ENCODE results near the gene IQSEC3. TPM values are rescaled to one million over a fixed set of nuclear protein-coding genes. Genes with fewer than 3 reads are reported as not detected.

The IQSEC3 gene
- total RNA-seq, 6 donors from 2014 or later: 2.1 to 19.0 (median 8.2) TPM

DNA sequence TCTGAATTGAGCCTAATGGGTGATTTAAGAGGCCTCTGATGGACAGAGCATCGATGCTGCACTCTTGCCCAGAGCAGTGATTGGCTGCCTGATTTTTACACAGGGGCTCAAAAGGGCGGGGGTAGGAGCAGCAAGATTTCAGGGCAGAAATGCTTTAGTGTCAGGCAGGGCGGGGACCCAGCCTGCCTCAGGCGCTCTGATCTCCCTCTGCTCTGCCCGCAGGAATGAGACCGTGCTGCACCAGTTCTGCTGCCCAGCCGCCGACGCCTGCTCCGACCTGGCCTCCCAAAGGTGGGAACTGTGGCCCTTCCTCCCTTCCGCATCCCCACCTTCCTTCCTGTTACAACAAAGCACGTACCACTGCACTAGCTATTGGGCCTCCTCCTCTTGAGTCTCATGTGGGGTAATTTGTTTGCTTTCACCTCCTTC lies 32.4 kb downstream of the IQSEC3 start:
- H3K4me3 ChIP-seq: no peak overlapping the region
- ATAC-seq (ENCODE audit: low FRiP score in 2 of 2) (no peak), DNase-seq (no peak)
- WGBS, 2 donors: 27 to 32% methylated on average over 12 of the region's 12 CpGs
- no peaks in the 10 kb centered on the region for H3K36me3 ChIP-seq
- TF ChIP-seq CTCF (IDR thresholded peaks at IDR 0.05): no peak
- TF ChIP-seq POLR2AphosphoS5 (IDR thresholded peaks at IDR 0.05): no peak
- no peak for TF ChIP-seq EP300 (IDR thresholded peaks at IDR 0.05)
- no peak for TF ChIP-seq POLR2A (IDR thresholded peaks at IDR 0.05)
- H3K27ac ChIP-seq: no peak overlapping the region
- no peaks in the 10 kb centered on the region for H3K9me3 ChIP-seq
- H3K4me1 ChIP-seq: no peaks in the 10 kb centered on the region
- H3K27me3 ChIP-seq: no peaks in the 10 kb centered on the region

- H3K27ac ChIP-seq: no peak overlapping the region
- H3K4me1 ChIP-seq: no peaks in the 10 kb centered on the region
- WGBS, 2 donors: 35 to 45% methylated on average over 13 of the region's 13 CpGs
- no peaks in the 10 kb centered on the region for H3K27me3 ChIP-seq
- DNase-seq (no peak), ATAC-seq (ENCODE audit: low FRiP score in 2 of 2) (peak in 1 of 2 donors; percentile 43)
- no peaks in the 10 kb centered on the region for H3K9me3 ChIP-seq
- no peaks in the 10 kb centered on the region for H3K36me3 ChIP-seq
- TF ChIP-seq POLR2A (IDR thresholded peaks at IDR 0.05) (no peak), CTCF (IDR thresholded peaks at IDR 0.05) (no peak), POLR2AphosphoS5 (IDR thresholded peaks at IDR 0.05) (no peak), EP300 (IDR thresholded peaks at IDR 0.05) (no peak)
- no peak overlapping the region for H3K4me3 ChIP-seq
Measured at GRCh38 chr12:99605-100004, 33.0 kb downstream of the IQSEC3 start.

DNA sequence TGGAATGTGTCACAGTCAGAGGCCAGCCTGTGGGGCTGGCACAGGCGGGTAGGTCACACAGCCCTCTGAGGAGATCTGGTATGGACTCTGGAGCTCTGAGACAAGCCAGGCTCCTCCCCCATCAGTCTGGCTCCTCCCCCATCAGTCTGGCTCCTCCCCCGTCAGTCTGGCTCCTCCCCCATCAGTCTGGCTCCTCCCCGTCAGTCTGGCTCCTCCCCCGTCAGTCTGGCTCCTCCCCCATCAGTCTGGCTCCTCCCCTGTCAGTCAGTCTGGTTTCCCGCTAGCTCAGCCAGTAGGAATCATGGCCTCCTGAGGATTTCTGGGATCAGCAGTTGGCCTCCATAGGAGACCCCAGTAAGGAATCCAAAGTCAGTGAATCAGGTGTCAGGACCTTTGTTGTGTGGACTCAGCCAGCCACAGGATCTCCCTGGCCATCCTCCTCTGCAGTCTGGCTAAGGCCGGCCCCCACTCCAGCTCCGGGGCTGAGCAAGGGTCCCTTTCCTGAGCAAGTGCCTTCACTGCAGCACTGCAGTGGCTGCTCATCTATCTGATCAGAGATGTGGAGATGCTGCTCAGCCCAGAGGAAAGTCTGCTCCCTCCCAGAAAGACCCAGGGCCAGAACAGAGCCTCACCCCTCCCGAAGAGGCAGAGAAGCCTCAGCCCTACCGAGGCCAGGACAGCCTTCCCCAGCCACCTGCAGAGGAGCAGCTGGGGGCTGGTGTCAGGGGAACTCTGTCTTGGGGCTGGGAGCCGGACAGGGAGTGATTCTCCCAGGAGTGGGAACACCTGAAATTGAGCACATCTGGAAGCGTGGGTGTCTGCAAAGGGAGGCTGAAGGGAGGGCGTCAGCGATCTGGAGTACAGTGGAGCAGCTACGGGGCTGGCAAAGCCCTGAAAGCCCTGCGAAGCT lies 35.7 kb downstream of the IQSEC3 start:
- H3K36me3 ChIP-seq: no peaks in the 10 kb centered on the region
- 84 to 85% methylated on average over 5 to 15 of the region's 15 CpGs for WGBS, 2 donors
- no peak for TF ChIP-seq CTCF (IDR thresholded peaks at IDR 0.05)
- no peak for TF ChIP-seq EP300 (IDR thresholded peaks at IDR 0.05)
- no peak for TF ChIP-seq POLR2AphosphoS5 (IDR thresholded peaks at IDR 0.05)
- TF ChIP-seq POLR2A (IDR thresholded peaks at IDR 0.05): no peak
- H3K27ac ChIP-seq: no peak overlapping the region
- H3K27me3 ChIP-seq: no peaks in the 10 kb centered on the region
- H3K9me3 ChIP-seq: no peaks in the 10 kb centered on the region
- DNase-seq: no peak
- H3K4me3 ChIP-seq: no peak overlapping the region
- no peak for ATAC-seq (ENCODE audit: low FRiP score in 2 of 2)
- no peaks in the 10 kb centered on the region for H3K4me1 ChIP-seq

- no peak for TF ChIP-seq POLR2AphosphoS5 (IDR thresholded peaks at IDR 0.05)
- no peak for TF ChIP-seq EP300 (IDR thresholded peaks at IDR 0.05)
- no peak for TF ChIP-seq CTCF (IDR thresholded peaks at IDR 0.05)
- TF ChIP-seq POLR2A (IDR thresholded peaks at IDR 0.05): no peak
- DNase-seq (no peak), ATAC-seq (ENCODE audit: low FRiP score in 2 of 2) (no peak)
- no peaks in the 10 kb centered on the region for H3K9me3 ChIP-seq
- H3K27ac ChIP-seq: no peak overlapping the region
- no peaks in the 10 kb centered on the region for H3K4me1 ChIP-seq
- no peak overlapping the region for H3K4me3 ChIP-seq
- no peaks in the 10 kb centered on the region for H3K27me3 ChIP-seq
- WGBS, 2 donors: 47 to 64% methylated on average over 3 to 5 of the region's 7 CpGs
- H3K36me3 ChIP-seq: no peaks in the 10 kb centered on the region
Measured at GRCh38 chr12:102879-103168, 36.3 kb downstream of the IQSEC3 start.

Measured in upper lobe of left lung (tissue), 6 donors.